NCI-H146 (cell line): Measurements from ENCODE around the gene SLC66A2.
"Not testable (repeated sequence)": the region's sequence is repeated elsewhere in the genome, so short reads cannot be mapped to it uniquely, and the experiment has no call there.

Experiments used
- DNase-seq: peaks from one replicate; lab custom pipeline; 2025; lab: John Stamatoyannopoulos, UW

The SLC66A2 gene

GRCh38 chr18:79866889-79867574 is 84.4 kb downstream of the SLC66A2 start:
- no peak for DNase-seq

DNA sequence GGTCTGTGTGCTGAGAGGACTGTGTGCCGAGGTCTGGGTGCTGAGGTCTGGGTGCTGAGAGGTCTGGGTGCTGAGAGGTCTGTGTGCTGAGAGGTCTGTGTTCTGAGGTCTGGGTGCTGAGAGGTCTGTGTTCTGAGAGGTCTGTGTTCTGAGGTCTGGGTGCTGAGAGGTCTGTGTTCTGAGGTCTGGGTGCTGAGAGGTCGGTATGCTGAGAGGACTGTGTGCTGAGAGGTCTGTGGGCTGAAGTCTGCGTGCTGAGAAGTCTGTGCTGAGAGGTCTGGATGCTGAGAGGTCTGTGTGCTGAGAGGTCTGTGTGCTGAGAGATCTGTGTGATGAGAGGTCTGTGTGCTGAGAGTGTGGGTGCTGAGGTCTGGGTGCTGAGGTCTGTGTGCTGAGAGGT is 85.5 kb downstream of the SLC66A2 start:
- DNase-seq: not testable (repeated sequence)

- DNase-seq: not testable (repeated sequence)
These were observed 86.5 kb downstream of the SLC66A2 start for GRCh38 chr18:79864955-79865354.

- no peak for DNase-seq
These were observed 87.3 kb downstream of the SLC66A2 start for GRCh38 chr18:79864006-79864725.

GRCh38 chr18:79863161-79864005 is 88.1 kb downstream of the SLC66A2 start:
- DNase-seq: no peak

DNA sequence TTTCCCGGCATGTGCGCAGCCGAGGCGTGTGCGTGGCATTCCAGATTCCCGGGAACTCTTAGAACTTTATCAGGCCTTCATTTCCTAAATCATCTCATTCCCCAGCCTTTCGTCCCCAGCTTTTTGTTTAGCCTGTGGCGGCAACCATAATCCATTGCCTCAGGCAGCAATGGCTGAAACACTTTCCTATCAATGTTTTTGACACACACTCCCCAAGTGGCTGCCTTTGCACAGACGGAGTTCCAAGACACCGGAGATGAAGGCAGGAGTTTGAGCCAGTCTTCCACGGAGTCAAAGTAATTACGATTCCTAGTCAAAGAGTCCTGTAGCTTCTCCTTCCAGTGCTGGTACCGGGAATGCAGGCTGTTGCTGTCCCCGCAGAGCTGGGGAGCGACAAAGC is 88.9 kb downstream of the SLC66A2 start:
- no peak for DNase-seq

- no peak for DNase-seq
These were observed 89.8 kb downstream of the SLC66A2 start for GRCh38 chr18:79861687-79862086.

GRCh38 chr18:79859314-79859713 is 92.1 kb downstream of the SLC66A2 start:
- DNase-seq: no peak

DNA sequence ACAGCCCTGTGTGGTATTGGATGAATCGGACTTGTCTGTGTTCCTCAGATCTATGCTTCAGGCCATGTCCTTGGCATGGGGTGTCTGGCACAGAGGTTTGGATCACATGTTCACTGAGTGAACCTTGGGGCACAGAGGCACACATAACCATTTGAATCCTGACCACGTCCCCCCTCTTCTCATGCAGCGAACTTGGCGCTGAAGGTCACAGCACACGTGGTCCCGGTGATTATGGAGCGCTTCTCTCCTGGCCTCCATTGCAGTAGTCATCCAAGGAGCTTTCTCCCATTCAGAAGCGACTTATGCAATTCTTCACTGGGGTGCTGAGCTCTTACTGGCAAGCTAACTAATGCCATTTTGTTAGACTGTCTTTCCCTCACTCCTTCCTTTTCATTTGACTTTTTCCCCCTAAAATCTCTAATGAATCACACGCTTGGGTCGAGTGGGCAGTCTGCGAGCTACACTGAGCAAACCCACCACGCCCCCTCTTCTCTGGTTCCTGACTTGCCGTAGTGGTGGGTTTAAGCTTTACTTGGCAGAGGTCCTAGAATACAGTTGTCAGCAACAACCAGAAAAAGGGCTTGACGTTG is 94.3 kb downstream of the SLC66A2 start:
- peak; percentile 35 for DNase-seq

DNA sequence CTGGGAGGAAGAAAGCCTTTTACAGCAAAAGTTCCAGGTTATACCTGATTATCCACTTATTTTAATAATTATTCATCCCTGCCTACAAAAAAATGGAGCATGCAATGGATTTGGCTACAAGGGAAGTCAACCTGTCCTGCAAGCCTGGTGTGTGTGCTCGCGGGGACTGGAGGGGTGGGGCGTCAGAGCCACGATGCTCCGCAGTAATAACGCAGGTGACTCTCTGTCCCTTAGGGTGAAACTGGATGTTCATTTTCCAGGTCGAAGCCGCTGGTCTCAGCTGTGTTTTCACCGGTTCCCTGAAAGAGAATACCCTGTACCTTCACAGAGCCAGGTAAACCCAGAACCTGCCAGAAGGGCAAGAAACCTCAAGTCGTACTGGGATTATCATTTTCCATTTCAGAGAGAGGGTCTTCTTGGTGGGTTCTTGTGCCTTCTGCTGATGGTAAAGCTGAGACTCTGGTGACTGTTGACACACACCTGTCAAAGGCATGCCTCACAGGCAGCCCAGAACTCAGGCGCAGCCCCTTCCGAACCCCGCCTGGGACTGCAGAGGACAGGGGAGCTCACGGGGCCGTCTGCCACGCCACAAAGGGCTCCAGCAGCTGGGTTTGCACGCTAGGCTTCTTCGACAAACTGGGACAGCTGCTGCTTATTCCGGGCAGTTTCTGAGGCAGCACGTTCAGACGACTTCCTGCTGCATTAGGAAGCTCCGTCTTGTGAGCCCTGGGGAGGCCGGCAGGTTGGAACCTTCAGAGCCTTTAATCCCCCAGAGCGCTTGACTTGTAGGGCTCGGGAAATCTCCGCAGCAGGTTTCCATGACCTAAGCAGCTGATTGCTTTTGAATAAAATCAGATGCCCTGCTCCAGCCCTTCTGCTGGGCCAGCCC is 95.1 kb downstream of the SLC66A2 start:
- DNase-seq: peak; percentile 79

- no peak for DNase-seq
These were observed 96.1 kb downstream of the SLC66A2 start for GRCh38 chr18:79855147-79855933.

DNA sequence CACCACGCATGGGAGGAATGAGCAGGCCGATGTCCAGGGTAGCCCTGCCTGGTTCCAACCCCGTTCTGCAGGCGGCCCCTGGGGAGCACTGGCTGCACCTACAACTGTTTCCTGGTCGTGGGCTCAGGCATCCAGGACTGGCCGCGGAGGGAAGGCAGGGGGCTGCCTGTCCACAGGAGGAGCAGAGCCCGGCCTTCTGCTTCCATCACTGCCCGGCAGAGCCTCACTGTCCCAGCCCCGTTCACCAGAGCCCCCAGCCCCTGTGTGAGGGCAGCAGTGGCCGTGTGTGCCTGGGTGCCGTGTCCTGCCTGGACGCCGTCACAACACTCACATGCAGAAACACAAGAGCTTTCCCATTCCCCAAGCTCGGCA is 97.5 kb downstream of the SLC66A2 start:
- DNase-seq: no peak

DNA sequence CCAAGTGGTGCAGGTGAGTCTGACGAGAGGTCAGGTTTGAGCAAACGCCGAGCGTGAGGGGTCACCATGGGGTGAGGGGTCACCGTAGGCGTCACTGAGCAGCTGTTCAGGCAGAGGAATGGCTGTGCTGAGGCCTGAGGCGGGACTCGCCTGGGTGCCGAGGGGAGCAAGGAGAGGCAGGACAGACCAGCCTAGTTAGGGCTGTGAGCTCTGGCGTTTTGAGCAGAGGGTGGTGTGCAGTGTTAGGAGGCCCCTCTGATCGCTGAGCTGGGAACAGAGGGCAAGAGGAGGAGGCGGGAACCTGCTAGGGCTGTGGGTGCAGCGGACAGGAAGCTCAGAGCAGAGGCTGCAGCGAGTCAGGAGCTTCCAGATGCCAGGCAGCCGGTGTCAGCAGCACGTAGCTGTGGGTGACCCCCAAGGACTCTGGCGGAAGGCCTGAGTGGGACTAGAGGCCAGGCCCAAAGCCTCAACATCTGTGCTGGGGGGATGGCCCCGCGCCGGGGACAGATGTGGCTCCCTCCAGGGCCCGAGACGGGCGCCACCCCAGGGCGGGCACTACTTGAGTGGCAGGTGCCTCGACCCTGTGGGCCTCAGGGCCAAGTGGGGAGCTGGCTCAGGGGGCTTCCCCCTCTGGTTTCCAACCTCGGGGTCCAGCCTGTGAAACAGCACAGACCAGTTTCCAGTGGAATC is 98.0 kb downstream of the SLC66A2 start:
- no peak for DNase-seq

DNA sequence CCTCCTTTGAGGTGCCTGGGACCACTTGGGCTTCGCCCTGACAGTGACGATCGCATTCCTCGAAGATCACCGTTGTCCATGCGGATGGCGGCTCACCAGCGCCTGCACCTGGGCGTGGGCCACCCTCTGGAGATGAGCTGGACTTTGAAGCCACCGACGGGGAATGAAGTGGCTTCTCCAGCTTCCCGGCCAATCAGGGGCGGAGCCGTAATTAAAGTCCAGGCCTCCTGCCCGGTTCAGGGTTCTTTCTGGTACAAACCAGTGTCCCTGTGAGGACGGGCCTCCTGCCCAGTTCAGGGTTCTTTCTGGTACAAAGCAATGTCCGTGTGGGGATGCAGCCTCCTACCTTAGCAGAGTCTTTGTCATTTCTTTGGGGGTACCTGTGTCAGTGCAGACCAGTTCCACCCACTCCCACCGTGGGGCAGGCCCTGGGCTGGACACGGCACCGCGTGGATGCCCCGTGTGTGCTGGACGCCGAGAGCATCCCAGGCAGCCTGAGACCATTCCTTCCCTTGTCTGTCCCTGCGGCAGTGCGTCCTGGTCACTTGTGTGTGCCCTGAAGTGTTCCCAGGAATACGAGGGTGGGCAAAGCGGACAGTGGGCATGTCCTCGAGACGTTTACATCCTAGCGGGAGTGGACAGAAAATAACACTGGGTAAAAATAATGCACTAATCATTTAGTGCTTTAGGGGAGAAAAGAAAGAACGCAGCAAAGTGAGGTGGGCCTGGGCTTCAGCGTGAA is 98.7 kb downstream of the SLC66A2 start:
- DNase-seq: no peak
